ENCODE results near the gene COQ7. TPM values are rescaled to one million over a fixed set of nuclear protein-coding genes. Genes with fewer than 3 reads are reported as not detected.

COQ7 gene
- total and polyA plus RNA-seq, 7 donors, result 20.7 to 38.6 (median 31.8) TPM

DNA sequence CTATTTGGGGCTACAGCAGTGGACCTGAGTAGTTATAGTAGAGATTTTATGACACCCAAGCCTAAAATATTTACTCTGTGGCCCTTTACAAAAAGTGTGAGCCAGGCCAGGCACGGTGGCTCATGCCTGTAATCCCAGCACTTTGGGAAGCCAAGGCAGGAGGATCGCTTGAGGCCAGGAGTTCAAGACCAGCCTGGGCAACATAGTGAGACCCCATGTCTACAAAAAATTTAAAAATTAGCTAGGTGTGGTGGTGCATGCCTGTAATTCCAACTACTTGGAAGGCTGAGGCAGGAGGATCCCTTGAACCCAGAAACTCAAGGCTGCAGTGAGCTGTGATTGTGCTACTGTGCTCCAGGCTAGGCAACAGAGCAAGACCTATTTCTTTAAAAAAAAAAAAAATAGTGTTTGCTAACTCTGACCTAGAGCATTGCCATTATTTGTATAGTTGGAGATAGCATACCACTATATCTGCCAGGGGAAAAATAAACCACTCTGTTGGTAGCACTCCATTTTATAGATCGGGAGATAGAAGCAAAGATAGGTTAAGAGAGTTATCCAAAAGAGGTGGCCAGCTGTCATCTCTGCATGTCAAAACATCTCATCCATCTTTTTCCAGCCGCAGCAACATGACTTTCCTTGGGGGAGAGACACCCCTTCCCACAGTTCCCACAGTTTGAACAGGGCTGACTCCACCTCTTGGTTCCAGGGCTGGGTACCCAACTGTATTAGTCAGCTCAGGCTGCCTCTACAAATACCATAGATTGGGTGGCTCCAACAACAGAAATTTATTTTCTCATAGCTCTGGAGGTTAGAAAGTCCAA, 43.3 kb downstream of the COQ7 start:
- 90 to 93% (median 91%) methylated on average over 4 of the region's 4 CpGs for WGBS, 3 donors
- no peak for DNase-seq
- ATAC-seq, result no peak
- H3K27me3 ChIP-seq (ENCODE audit: insufficient read depth in 3 of 3, low read length in 2 of 3), result no peaks in the 10 kb centered on the region
- H3K4me1 ChIP-seq, result peaks cover 18% of the 10 kb centered on the region
- H3K27ac ChIP-seq, result no peak overlapping the region
- no peaks in the 10 kb centered on the region for H3K9me3 ChIP-seq
- peaks cover 6 to 8% of the 10 kb centered on the region in 2 donors for H3K36me3 ChIP-seq (ENCODE audit: insufficient read depth in 1 of 2, low read depth in 1 of 2)
- TF ChIP-seq CTCF (IDR thresholded peaks at IDR 0.05), result no peak
- H3K4me3 ChIP-seq, result no peak overlapping the region
- intact Hi-C loops (cut with DNase I), result no loop called here

DNA sequence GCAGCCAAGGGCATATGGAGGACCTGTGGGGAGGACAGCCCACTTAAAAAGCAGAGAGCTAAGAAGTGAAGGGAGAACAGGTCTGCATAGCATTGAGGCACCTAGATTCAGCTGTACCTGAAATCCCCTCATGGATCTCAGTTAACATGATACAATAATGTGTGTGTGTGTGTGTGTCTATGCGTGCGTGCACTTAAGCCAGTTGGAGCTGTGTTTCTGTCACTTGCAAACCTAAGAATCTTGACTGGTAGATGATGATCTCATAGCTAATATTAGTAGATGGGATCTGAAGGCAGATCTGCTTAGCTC, 44.6 kb downstream of the COQ7 start:
- peaks cover 6 to 12% of the 10 kb centered on the region in 2 donors for H3K36me3 ChIP-seq (ENCODE audit: insufficient read depth in 1 of 2, low read depth in 1 of 2)
- no peak for TF ChIP-seq CTCF (IDR thresholded peaks at IDR 0.05)
- WGBS, 3 donors, result 40 to 81% (median 46%) methylated on average over 2 of the region's 2 CpGs
- H3K4me1 ChIP-seq, result peaks cover 31% of the 10 kb centered on the region
- H3K4me3 ChIP-seq, result no peak overlapping the region
- ATAC-seq (peak in 1 of 4 donors; percentile 32), DNase-seq (no peak)
- H3K27ac ChIP-seq, result peak overlapping the region; percentile 97
- no peaks in the 10 kb centered on the region for H3K27me3 ChIP-seq (ENCODE audit: insufficient read depth in 3 of 3, low read length in 2 of 3)
- intact Hi-C loops (cut with DNase I), result no loop called here
- no peaks in the 10 kb centered on the region for H3K9me3 ChIP-seq

- no peak for TF ChIP-seq CTCF (IDR thresholded peaks at IDR 0.05)
- Histone ChIP-seq H3K4me1 (peaks cover 48% of the 10 kb centered on the region), H3K27ac (peak within 1 kb of the TSS; percentile 97), H3K27me3 (ENCODE audit: insufficient read depth in 3 of 3, low read length in 2 of 3) (no peaks in the 10 kb centered on the region), H3K4me3 (peak within 1 kb of the TSS; percentile 94), H3K36me3 (ENCODE audit: insufficient read depth in 1 of 2, low read depth in 1 of 2) (peaks cover 6 to 12% of the 10 kb centered on the region in 2 donors), H3K9me3 (no peaks in the 10 kb centered on the region)
- DNase-seq (peak; percentile 93 to 94), ATAC-seq (peak; percentile 85 to 88 (median 86))
- intact Hi-C loops (cut with DNase I), result no loop called here
- WGBS, 3 donors, result 0 to 1% (median 0%) methylated on average over 27 to 74 of the region's 74 CpGs
These were observed 46.4 kb downstream of the COQ7 start, which contains the start of gene ITPRIPL2 for GRCh38 chr16:19113577-19114358. Gene ITPRIPL2, plus strand, starts transcription at chr16:19113964. Its CDS starts 498 bp downstream, at chr16:19114462.

GRCh38 chr16:19114359-19115147, 47.1 kb downstream of the COQ7 start:
- Histone ChIP-seq H3K9me3 (no peaks in the 10 kb centered on the region), H3K4me1 (peaks cover 55% of the 10 kb centered on the region), H3K36me3 (ENCODE audit: insufficient read depth in 1 of 2, low read depth in 1 of 2) (peaks cover 6 to 12% of the 10 kb centered on the region in 2 donors), H3K27ac (peak overlapping the region; percentile 97), H3K27me3 (ENCODE audit: insufficient read depth in 3 of 3, low read length in 2 of 3) (no peaks in the 10 kb centered on the region), H3K4me3 (peak overlapping the region; percentile 94)
- ATAC-seq (peak; percentile 13 to 34 (median 18)), DNase-seq (peak; percentile 73 to 78)
- no peak for TF ChIP-seq CTCF (IDR thresholded peaks at IDR 0.05)
- 10 to 21% (median 12%) methylated on average over 46 to 80 of the region's 80 CpGs for WGBS, 3 donors
- intact Hi-C loops (cut with DNase I), result no loop called here

Measured in psoas muscle (tissue), 8 donors.